ENCODE results near the gene NCAPD2.

Gene NCAPD2

DNA sequence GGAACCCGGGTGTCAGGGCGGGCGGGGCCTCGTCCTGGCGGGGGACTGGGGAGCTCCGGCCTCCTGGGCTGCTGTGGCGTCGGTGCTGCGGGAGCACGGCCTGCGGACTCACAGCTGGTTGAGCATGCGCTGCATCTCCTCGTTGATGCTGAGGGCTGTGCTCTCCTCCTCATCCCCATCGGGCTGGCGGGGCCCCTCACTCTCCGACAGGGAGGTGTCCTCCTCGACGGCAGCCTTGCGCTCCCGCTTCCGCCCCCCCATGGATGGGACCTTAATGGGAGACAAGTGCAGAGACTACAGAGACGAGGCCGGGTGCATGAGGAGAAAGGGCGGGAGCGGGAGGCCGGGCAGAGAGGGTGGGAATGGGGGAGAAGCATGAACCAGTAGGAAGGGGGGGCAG, 54.7 kb downstream of the NCAPD2 start:
- H3K4me3 ChIP-seq (ENCODE audit: low read depth, low read length) = no peak overlapping the region
- TF ChIP-seq CTCF (IDR thresholded peaks at IDR 0.05; ENCODE audit: control insufficient read depth, extremely low read depth, insufficient read depth) = no peak

DNA sequence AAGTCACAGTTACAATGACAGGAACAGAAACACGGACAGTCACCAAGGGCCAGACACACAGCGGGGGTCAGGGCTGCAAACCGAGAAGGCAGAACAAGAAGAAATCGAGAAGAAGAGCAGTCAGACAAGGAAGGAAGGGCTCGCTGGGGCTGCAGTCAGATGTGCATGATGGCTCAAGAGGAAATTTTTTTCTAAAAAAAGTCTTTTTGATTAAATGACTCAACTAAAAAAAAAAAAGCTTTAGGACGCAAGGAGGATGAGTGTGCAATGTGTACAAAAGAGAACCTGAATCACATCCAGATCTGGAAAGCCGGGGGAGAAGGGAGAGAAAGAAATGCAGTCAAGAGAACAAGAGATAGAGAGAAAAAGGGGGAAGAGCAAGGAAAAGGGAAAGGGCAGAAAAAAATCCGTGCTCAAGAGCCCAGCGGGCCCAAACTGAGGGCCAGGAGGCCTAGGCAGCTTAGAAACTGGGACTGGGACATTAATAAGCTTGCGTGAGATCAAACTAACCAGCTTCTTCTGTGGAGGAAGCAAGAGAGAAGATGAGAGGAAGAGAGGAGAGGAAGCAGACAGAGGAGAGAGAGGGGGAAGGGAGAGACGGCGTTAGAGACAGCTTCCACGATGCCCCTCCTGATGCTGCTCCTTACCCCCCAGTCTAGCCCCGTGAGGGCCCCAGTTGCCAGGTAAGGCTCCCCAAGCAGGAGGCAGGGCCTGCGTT, 55.2 kb downstream of the NCAPD2 start:
- no peak for DNase-seq (ENCODE audit: low read depth)
- H3K4me3 ChIP-seq (ENCODE audit: low read depth, low read length) = no peak overlapping the region
- TF ChIP-seq CTCF (IDR thresholded peaks at IDR 0.05; ENCODE audit: control insufficient read depth, extremely low read depth, insufficient read depth) = no peak

More for the DNA sequence above, 54.7 kb downstream of the NCAPD2 start:
- DNase-seq (ENCODE audit: low read depth) = no peak

DNA sequence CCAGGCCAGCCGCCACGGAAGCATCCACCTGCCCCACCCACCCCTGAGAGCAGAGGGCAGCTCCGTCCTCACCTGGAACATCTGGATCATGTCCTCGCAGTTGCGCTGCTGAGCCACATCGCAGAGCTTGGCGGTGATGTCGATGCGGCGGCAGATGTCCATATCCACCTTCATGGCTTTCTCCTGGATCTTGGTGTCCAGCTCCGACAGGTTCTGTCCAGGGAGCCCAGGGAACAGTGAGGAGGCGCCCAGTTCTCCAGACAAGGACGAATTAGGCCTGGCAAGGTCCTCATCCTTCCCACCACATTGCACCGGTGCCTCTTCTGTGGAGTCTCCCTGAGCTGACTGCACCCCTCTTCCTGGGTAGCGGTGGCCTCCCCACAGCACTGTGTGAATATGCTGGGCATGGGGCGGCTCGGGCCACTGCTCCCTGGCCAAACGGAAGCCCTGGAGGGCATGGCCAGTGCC, 55.8 kb downstream of the NCAPD2 start:
- no peak for DNase-seq (ENCODE audit: low read depth)
- H3K4me3 ChIP-seq (ENCODE audit: low read depth, low read length) = no peak overlapping the region
- TF ChIP-seq CTCF (IDR thresholded peaks at IDR 0.05; ENCODE audit: control insufficient read depth, extremely low read depth, insufficient read depth) = no peak

- no peak overlapping the region for H3K4me3 ChIP-seq (ENCODE audit: low read depth, low read length)
- TF ChIP-seq CTCF (IDR thresholded peaks at IDR 0.05; ENCODE audit: control insufficient read depth, extremely low read depth, insufficient read depth) = no peak
- DNase-seq (ENCODE audit: low read depth) = no peak
Measured at GRCh38 chr12:6550294-6551062, 56.6 kb downstream of the NCAPD2 start.

DNA sequence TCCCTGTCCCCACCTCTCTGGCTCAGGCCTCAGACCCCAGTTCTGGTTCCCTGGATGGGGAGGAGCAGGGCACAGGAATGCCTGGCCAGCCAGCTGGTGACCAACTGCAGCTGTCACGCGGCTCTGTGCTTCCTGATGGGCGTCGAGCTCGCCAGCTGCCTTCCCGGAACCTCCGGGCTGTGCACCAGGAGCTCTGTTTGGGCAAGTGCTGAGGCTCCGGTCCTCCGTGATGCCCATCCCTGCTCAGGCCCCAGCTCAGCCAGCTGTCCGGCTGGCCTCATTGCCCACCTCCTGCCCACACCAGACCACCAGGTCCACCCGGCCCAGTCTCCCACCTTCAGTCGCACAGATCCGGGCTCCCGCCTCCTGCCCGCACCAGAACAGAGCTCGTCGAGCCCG, 57.2 kb downstream of the NCAPD2 start:
- no peak overlapping the region for H3K4me3 ChIP-seq (ENCODE audit: low read depth, low read length)
- DNase-seq (ENCODE audit: low read depth) = no peak
- no peak for TF ChIP-seq CTCF (IDR thresholded peaks at IDR 0.05; ENCODE audit: control insufficient read depth, extremely low read depth, insufficient read depth)

DNA sequence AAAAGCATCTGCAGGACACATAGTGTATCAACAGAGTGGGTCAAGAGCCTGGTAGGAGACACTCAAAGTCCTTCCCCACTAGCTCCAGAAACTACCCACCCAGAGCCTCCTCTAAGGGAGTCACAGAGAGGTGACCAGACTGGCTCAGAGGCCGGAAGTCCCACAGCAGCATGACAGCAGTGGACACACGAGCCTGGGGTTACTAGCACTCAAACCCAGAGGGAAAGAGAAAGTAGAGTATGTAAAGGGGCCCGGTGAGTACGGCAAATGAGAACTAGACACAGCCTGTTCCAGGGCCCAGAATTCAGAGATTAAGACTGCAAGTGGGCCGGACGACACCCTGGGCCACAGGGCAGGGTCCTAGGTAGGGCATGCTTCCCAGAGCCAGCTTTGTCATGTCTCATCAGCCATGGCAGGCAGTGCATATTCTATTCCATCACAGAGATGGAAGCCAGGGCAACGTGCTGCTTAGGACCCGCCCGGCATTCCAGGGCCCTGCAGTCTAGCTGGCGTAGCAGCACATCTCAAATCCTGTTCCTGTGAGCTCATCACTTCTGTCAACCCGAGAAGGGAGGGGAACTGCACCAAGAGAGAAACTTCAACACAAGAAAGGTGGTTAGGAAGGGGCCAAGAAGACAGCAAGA, 57.7 kb downstream of the NCAPD2 start:
- no peak for TF ChIP-seq CTCF (IDR thresholded peaks at IDR 0.05; ENCODE audit: control insufficient read depth, extremely low read depth, insufficient read depth)
- H3K4me3 ChIP-seq (ENCODE audit: low read depth, low read length) = no peak overlapping the region
- DNase-seq (ENCODE audit: low read depth) = no peak
